Measurements from ENCODE around the gene NPAS4.

The NPAS4 gene

GRCh38 chr11:66448523-66448922 lies 27.7 kb downstream of the NPAS4 start (continued):
- TF ChIP-seq ARNTL (CRISPR knock-in tag; IDR thresholded peaks at IDR 0.05; ENCODE audit: borderline replicate concordance, low read depth) = no peak
- no peak for TF ChIP-seq ISL1 (CRISPR knock-in tag; IDR thresholded peaks at IDR 0.05)

- TF ChIP-seq ZFP3 (CRISPR knock-in tag; IDR thresholded peaks at IDR 0.05) = no peak
- TF ChIP-seq, protein P1, sequence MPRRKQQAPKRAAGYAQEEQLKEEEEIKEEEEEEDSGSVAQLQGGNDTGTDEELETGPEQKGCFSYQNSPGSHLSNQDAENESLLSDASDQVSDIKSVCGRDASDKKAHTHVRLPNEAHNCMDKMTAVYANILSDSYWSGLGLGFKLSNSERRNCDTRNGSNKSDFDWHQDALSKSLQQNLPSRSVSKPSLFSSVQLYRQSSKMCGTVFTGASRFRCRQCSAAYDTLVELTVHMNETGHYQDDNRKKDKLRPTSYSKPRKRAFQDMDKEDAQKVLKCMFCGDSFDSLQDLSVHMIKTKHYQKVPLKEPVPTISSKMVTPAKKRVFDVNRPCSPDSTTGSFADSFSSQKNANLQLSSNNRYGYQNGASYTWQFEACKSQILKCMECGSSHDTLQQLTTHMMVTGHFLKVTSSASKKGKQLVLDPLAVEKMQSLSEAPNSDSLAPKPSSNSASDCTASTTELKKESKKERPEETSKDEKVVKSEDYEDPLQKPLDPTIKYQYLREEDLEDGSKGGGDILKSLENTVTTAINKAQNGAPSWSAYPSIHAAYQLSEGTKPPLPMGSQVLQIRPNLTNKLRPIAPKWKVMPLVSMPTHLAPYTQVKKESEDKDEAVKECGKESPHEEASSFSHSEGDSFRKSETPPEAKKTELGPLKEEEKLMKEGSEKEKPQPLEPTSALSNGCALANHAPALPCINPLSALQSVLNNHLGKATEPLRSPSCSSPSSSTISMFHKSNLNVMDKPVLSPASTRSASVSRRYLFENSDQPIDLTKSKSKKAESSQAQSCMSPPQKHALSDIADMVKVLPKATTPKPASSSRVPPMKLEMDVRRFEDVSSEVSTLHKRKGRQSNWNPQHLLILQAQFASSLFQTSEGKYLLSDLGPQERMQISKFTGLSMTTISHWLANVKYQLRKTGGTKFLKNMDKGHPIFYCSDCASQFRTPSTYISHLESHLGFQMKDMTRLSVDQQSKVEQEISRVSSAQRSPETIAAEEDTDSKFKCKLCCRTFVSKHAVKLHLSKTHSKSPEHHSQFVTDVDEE (CRISPR knock-in tag; IDR thresholded peaks at IDR 0.05) = no peak
- no peak for TF ChIP-seq ISL1 (CRISPR knock-in tag; IDR thresholded peaks at IDR 0.05)
- TF ChIP-seq ZFP30 (CRISPR knock-in tag; IDR thresholded peaks at IDR 0.05) = no peak
- no peak for TF ChIP-seq TOX (CRISPR knock-in tag; IDR thresholded peaks at IDR 0.05; ENCODE audit: borderline replicate concordance)
- TF ChIP-seq BACH2 (CRISPR knock-in tag; IDR thresholded peaks at IDR 0.05; ENCODE audit: borderline replicate concordance) = no peak
- no peak for TF ChIP-seq OSR1 (CRISPR knock-in tag; IDR thresholded peaks at IDR 0.05)
- TF ChIP-seq, protein P2, sequence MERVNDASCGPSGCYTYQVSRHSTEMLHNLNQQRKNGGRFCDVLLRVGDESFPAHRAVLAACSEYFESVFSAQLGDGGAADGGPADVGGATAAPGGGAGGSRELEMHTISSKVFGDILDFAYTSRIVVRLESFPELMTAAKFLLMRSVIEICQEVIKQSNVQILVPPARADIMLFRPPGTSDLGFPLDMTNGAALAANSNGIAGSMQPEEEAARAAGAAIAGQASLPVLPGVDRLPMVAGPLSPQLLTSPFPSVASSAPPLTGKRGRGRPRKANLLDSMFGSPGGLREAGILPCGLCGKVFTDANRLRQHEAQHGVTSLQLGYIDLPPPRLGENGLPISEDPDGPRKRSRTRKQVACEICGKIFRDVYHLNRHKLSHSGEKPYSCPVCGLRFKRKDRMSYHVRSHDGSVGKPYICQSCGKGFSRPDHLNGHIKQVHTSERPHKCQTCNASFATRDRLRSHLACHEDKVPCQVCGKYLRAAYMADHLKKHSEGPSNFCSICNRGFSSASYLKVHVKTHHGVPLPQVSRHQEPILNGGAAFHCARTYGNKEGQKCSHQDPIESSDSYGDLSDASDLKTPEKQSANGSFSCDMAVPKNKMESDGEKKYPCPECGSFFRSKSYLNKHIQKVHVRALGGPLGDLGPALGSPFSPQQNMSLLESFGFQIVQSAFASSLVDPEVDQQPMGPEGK (CRISPR knock-in tag; IDR thresholded peaks at IDR 0.05; ENCODE audit: borderline replicate concordance) = no peak
- TF ChIP-seq PPARA (CRISPR knock-in tag; IDR thresholded peaks at IDR 0.05; ENCODE audit: borderline replicate concordance) = no peak
- TF ChIP-seq ARNTL (CRISPR knock-in tag; IDR thresholded peaks at IDR 0.05; ENCODE audit: borderline replicate concordance, low read depth) = no peak
- no peak for TF ChIP-seq RARB (CRISPR knock-in tag; IDR thresholded peaks at IDR 0.05)
- TF ChIP-seq ESRRG (CRISPR knock-in tag; IDR thresholded peaks at IDR 0.05) = no peak
- TF ChIP-seq ZC3H10 (CRISPR knock-in tag; IDR thresholded peaks at IDR 0.05) = no peak
- no peak for TF ChIP-seq ZNF8 (CRISPR knock-in tag; IDR thresholded peaks at IDR 0.05)
- ATAC-seq = no peak
Observed at GRCh38 chr11:66450560-66450959, 29.7 kb downstream of the NPAS4 start.

- ATAC-seq = no peak
Observed at GRCh38 chr11:66451663-66452062, 30.8 kb downstream of the NPAS4 start.

More at GRCh38 chr11:66451663-66452062, 30.8 kb downstream of the NPAS4 start:
- TF ChIP-seq ZFP30 (CRISPR knock-in tag; IDR thresholded peaks at IDR 0.05) (no peak), RARB (CRISPR knock-in tag; IDR thresholded peaks at IDR 0.05) (no peak), OSR1 (CRISPR knock-in tag; IDR thresholded peaks at IDR 0.05) (no peak), ESRRG (CRISPR knock-in tag; IDR thresholded peaks at IDR 0.05) (no peak), BACH2 (CRISPR knock-in tag; IDR thresholded peaks at IDR 0.05; ENCODE audit: borderline replicate concordance) (no peak), ISL1 (CRISPR knock-in tag; IDR thresholded peaks at IDR 0.05) (no peak), SNAI2 (CRISPR knock-in tag; IDR thresholded peaks at IDR 0.05) (no peak), POU6F1 (CRISPR knock-in tag; IDR thresholded peaks at IDR 0.05; ENCODE audit: borderline replicate concordance, low read depth) (no peak)
- TF ChIP-seq, protein P1 (CRISPR knock-in tag; IDR thresholded peaks at IDR 0.05) = no peak
- TF ChIP-seq, protein P2 (CRISPR knock-in tag; IDR thresholded peaks at IDR 0.05; ENCODE audit: borderline replicate concordance) = no peak

Measured in SK-N-SH treated with all-trans-retinoic acid at 6 μM for 48 hours (cell line).